NOMO-1 treated with DMSO at 0.1 percent for 48 hours (cell line): ENCODE measurements around the gene PLTP.

Source experiments
- DNase-seq: peaks from one replicate; lab custom pipeline; 2025; ENCODE audit not compliant: unreplicated experiment; lab: John Stamatoyannopoulos, UW

PLTP gene

GRCh38 chr20:45850926-45851325 is 61.0 kb downstream of the PLTP start:
- DNase-seq = no peak

- DNase-seq = no peak
These were observed 61.7 kb downstream of the PLTP start for GRCh38 chr20:45850238-45850637.

- DNase-seq = no peak
These were observed 62.9 kb downstream of the PLTP start for GRCh38 chr20:45848969-45849582.
